ENCODE data around the gene FILIP1L.

GRCh38 chr3:100019719-100020118 is 94.6 kb downstream of the FILIP1L start:
- TF ChIP-seq CTCF (IDR thresholded peaks at IDR 0.05), result no peak
- TF ChIP-seq, protein P1, sequence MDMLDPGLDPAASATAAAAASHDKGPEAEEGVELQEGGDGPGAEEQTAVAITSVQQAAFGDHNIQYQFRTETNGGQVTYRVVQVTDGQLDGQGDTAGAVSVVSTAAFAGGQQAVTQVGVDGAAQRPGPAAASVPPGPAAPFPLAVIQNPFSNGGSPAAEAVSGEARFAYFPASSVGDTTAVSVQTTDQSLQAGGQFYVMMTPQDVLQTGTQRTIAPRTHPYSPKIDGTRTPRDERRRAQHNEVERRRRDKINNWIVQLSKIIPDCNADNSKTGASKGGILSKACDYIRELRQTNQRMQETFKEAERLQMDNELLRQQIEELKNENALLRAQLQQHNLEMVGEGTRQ (IDR thresholded peaks at IDR 0.05; ENCODE audit: borderline replicate concordance, low read depth, low read length), result no peak
- no peak for TF ChIP-seq NRF1 (IDR thresholded peaks at IDR 0.05; ENCODE audit: low read depth, low read length)
- no peak for TF ChIP-seq MXI1 (IDR thresholded peaks at IDR 0.05; ENCODE audit: low read depth, low read length)
- no peak for TF ChIP-seq POLR2AphosphoS5 (IDR thresholded peaks at IDR 0.05; ENCODE audit: low read depth, low read length)
- TF ChIP-seq RXRA (IDR thresholded peaks at IDR 0.05; ENCODE audit: borderline replicate concordance, low read depth), result no peak
- TF ChIP-seq EP300 (IDR thresholded peaks at IDR 0.05; ENCODE audit: borderline replicate concordance in 1 of 2, low read depth in 1 of 2, low read length in 1 of 2), result no peak
- no peak for TF ChIP-seq EZH2phosphoT487 (IDR thresholded peaks at IDR 0.05; ENCODE audit: borderline replicate concordance, low read depth)
- TF ChIP-seq JUND (IDR thresholded peaks at IDR 0.05), result no peak
- TF ChIP-seq ELF1 (IDR thresholded peaks at IDR 0.05), result no peak
- TF ChIP-seq SIN3A (IDR thresholded peaks at IDR 0.05; ENCODE audit: borderline replicate concordance, low read depth, low read length), result no peak
- TF ChIP-seq SMC3 (IDR thresholded peaks at IDR 0.05; ENCODE audit: low read depth, low read length), result no peak
- no peak for TF ChIP-seq RAD21 (IDR thresholded peaks at IDR 0.05; ENCODE audit: low read length)

All from SK-N-SH (cell line).